Measurements from ENCODE around the gene HIPK1. TPM values are rescaled to one million over a fixed set of nuclear protein-coding genes. Genes with fewer than 3 reads are reported as not detected.

The HIPK1 gene
- total and polyA plus RNA-seq, 2 of the 13 experiments (the other 11 are each of a cell fraction or from before 2014, with no cell fraction given), result 20.8 to 33.4 TPM

GRCh38 chr1:113928941-113929749, at the start of gene HIPK1 (continued):
- TF ChIP-seq KAT8 (CRISPR knock-in tag; IDR thresholded peaks at IDR 0.05) (peak; percentile 93), U2AF2 (IDR thresholded peaks at IDR 0.05; ENCODE audit: low read depth, low read length) (no peak), SALL2 (CRISPR knock-in tag; IDR thresholded peaks at IDR 0.05) (peak; percentile 93), CCDC6 (CRISPR knock-in tag; IDR thresholded peaks at IDR 0.05) (no peak), ZC3H4 (CRISPR knock-in tag; IDR thresholded peaks at IDR 0.05; ENCODE audit: borderline replicate concordance) (peak; percentile 64; the same call in 1 of the 2 replicates), MBD4 (IDR thresholded peaks at IDR 0.05; ENCODE audit: borderline replicate concordance, low read length) (no peak), SIX4 (CRISPR knock-in tag; IDR thresholded peaks at IDR 0.05) (no peak), ZNF746 (CRISPR knock-in tag; IDR thresholded peaks at IDR 0.05) (no peak), TRIM24 (CRISPR knock-in tag; IDR thresholded peaks at IDR 0.05) (no peak), MAFK (conservative IDR thresholded peaks at IDR 0.05 in 1 of 2, IDR thresholded peaks at IDR 0.05 in 1 of 2; ENCODE audit: low read length in 2 of 2) (no peak), RFX1 (IDR thresholded peaks at IDR 0.05) (peak; percentile 8; the same call in 1 of the 2 replicates), ZBTB21 (CRISPR knock-in tag; IDR thresholded peaks at IDR 0.05) (peak; percentile 95), POLR2AphosphoS5 (IDR thresholded peaks at IDR 0.05; ENCODE audit: low read depth, low read length) (peak; percentile 67), PRDM4 (CRISPR knock-in tag; IDR thresholded peaks at IDR 0.05; ENCODE audit: borderline replicate concordance) (no peak), ZNF329 (CRISPR knock-in tag; IDR thresholded peaks at IDR 0.05; ENCODE audit: low read depth) (no peak), ZBTB49 (CRISPR knock-in tag; IDR thresholded peaks at IDR 0.05; ENCODE audit: borderline replicate concordance) (no peak), ZNF704 (CRISPR knock-in tag; IDR thresholded peaks at IDR 0.05; ENCODE audit: borderline replicate concordance) (no peak; the same call in 1 of the 2 replicates), ZUFSP (CRISPR knock-in tag; IDR thresholded peaks at IDR 0.05; ENCODE audit: borderline replicate concordance) (no peak), ZNF598 (CRISPR knock-in tag; IDR thresholded peaks at IDR 0.05; ENCODE audit: borderline replicate concordance) (no peak), SIN3A (IDR thresholded peaks at IDR 0.05; ENCODE audit: borderline replicate concordance, low read depth, low read length) (peak; percentile 95), JARID2 (CRISPR knock-in tag; IDR thresholded peaks at IDR 0.05; ENCODE audit: insufficient replicate concordance) (no peak)
